Body of pancreas (tissue), 4 donors: ENCODE results near the gene SOD2.

ENCODE experiments used
- POLR2A ChIP-seq, 3 donors: fragments of 450-650 bp; IDR thresholded peaks; one replicate each; pipeline ENCODE4 v1.6.1; 2016; ENCODE audit warnings: antibody characterized with exemption in 3 of 3, mild to moderate bottlenecking in 2 of 3
- TF ChIP-seq, protein P1 (sequence below), 7 experiments: fragments of 450-650 bp in 4 of 7; fragments of 200-600 bp in 3 of 7; sonication (generic) in 3 of 7; IDR thresholded peaks; one replicate each; pipeline ENCODE4 v1.5.1; 2016 to 2019; ENCODE audit warnings: antibody characterized with exemption in 7 of 7

DNA sequence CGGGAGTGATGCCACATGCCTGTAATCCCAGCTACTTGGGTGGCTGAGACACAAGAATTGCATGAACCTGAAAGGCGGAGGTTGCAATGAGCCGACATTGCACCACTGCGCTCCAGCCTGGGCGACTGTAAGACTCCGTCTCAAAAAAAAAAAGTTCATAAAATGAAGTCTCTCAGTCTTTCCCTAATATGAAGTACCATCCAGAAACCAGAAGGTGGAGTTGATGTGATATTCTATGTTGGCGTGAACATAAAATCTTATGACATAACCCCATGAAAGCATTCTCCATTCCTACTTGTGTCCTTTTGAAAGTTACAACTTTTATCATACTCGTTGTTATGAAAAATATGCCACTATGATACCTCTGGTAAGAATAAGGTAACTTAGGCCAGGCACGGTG, 5.7 kb downstream of the SOD2 start:
- TF ChIP-seq, protein P1, sequence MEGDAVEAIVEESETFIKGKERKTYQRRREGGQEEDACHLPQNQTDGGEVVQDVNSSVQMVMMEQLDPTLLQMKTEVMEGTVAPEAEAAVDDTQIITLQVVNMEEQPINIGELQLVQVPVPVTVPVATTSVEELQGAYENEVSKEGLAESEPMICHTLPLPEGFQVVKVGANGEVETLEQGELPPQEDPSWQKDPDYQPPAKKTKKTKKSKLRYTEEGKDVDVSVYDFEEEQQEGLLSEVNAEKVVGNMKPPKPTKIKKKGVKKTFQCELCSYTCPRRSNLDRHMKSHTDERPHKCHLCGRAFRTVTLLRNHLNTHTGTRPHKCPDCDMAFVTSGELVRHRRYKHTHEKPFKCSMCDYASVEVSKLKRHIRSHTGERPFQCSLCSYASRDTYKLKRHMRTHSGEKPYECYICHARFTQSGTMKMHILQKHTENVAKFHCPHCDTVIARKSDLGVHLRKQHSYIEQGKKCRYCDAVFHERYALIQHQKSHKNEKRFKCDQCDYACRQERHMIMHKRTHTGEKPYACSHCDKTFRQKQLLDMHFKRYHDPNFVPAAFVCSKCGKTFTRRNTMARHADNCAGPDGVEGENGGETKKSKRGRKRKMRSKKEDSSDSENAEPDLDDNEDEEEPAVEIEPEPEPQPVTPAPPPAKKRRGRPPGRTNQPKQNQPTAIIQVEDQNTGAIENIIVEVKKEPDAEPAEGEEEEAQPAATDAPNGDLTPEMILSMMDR (IDR thresholded peaks at IDR 0.05): no peak
- no peak for TF ChIP-seq POLR2A (IDR thresholded peaks at IDR 0.05)
